Middle frontal gyrus (tissue), 1 donor: ENCODE data around the gene KCNQ5.

Experiments used
- DNase-seq: peaks from one replicate; pipeline ENCODE4 v3.0.0-alpha.2; 2015; ENCODE audit warnings: low spot score; ENCODE audit errors: extremely low spot score

The KCNQ5 gene

GRCh38 chr6:72987301-72987700 lies 365.4 kb downstream of the KCNQ5 start:
- no peak for DNase-seq

GRCh38 chr6:72999995-73000394 lies 378.1 kb downstream of the KCNQ5 start:
- no peak for DNase-seq

GRCh38 chr6:73000460-73000859 lies 378.6 kb downstream of the KCNQ5 start:
- no peak for DNase-seq

- DNase-seq = no peak
Measured at GRCh38 chr6:73002588-73002987, 380.7 kb downstream of the KCNQ5 start.

- DNase-seq = no peak
Measured at GRCh38 chr6:73003302-73003701, 381.4 kb downstream of the KCNQ5 start.

GRCh38 chr6:73004231-73004630 lies 382.4 kb downstream of the KCNQ5 start:
- no peak for DNase-seq

- no peak for DNase-seq
Measured at GRCh38 chr6:73004861-73005260, 383.0 kb downstream of the KCNQ5 start.

GRCh38 chr6:73006146-73006545 lies 384.3 kb downstream of the KCNQ5 start:
- no peak for DNase-seq

- no peak for DNase-seq
Measured at GRCh38 chr6:73011945-73012344, 390.1 kb downstream of the KCNQ5 start.

- no peak for DNase-seq
Measured at GRCh38 chr6:73017476-73017875, 395.6 kb downstream of the KCNQ5 start.

GRCh38 chr6:73024598-73024997 lies 402.7 kb downstream of the KCNQ5 start:
- DNase-seq = no peak

- DNase-seq = no peak
Measured at GRCh38 chr6:73027691-73028090, 405.8 kb downstream of the KCNQ5 start.

GRCh38 chr6:73028124-73028766 lies 406.4 kb downstream of the KCNQ5 start:
- DNase-seq = no peak

GRCh38 chr6:73028893-73029450 lies 407.1 kb downstream of the KCNQ5 start:
- DNase-seq = no peak

GRCh38 chr6:73030257-73030656 lies 408.4 kb downstream of the KCNQ5 start:
- DNase-seq = no peak

- no peak for DNase-seq
Measured at GRCh38 chr6:73030791-73031782, 409.2 kb downstream of the KCNQ5 start.

GRCh38 chr6:73032586-73032985 lies 410.7 kb downstream of the KCNQ5 start:
- no peak for DNase-seq

- DNase-seq = no peak
Measured at GRCh38 chr6:73036689-73037088, 414.8 kb downstream of the KCNQ5 start.

GRCh38 chr6:73041051-73041450 lies 419.2 kb downstream of the KCNQ5 start:
- DNase-seq = no peak

GRCh38 chr6:73042892-73043291 lies 421.0 kb downstream of the KCNQ5 start:
- no peak for DNase-seq

- no peak for DNase-seq
Measured at GRCh38 chr6:73043446-73043845, 421.6 kb downstream of the KCNQ5 start.

- no peak for DNase-seq
Measured at GRCh38 chr6:73045609-73046008, 423.7 kb downstream of the KCNQ5 start.
